B cell (primary cell): ENCODE data around the gene SLC30A2. TPM values are rescaled to one million over a fixed set of nuclear protein-coding genes. Genes with fewer than 3 reads are reported as not detected.

Source experiments
- ATAC-seq: fragments of 200-7000 bp; cut with Tn5 transposase; one replicate; pipeline ENCODE4 v1.10.0; 2021; ENCODE audit warnings: low read depth, mild to moderate bottlenecking, moderate number of reproducible peaks, moderate library complexity
- CTCF ChIA-PET: fragments of 350-600 bp; sonication (Branson Sonifier 250); formaldehyde crosslinking; loops from one replicate; lab custom pipeline; 2021; ENCODE audit warnings: antibody characterized with exemption, inconsistent platforms; lab: Charles Lee
- POLR2A ChIA-PET: fragments of 350-600 bp; sonication (Branson Sonifier 250); formaldehyde crosslinking; loops from one replicate; lab custom pipeline; 2021; ENCODE audit warnings: antibody characterized with exemption; lab: Charles Lee
- DNase-seq: peaks from one replicate; pipeline ENCODE4 v3.0.0; 2013
- H2AFZ ChIP-seq: 2 replicates; pipeline ENCODE4 v1.6.1; 2012; ENCODE audit warnings: mild to moderate bottlenecking, low read depth, low read length; ENCODE audit not compliant: insufficient read depth, poor library complexity, severe bottlenecking
- H3K27ac ChIP-seq, 2 donors: 1 replicate in 1 of 2; 2 replicates in 1 of 2; pipeline ENCODE4 v1.5.1; 2012 to 2013; ENCODE audit warnings: low read length in 2 of 2, mild to moderate bottlenecking in 2 of 2, moderate library complexity in 1 of 2
- H3K27me3 ChIP-seq, 4 experiments: fragments of 200-600 bp in 1 of 4; sonication (generic) in 1 of 4; replicated peaks in 1 of 4; 1 replicate in 2 of 4; 2 replicates in 2 of 4; pipeline versions ENCODE4 v1.6.1 to v1.7.0; 2013 to 2016; ENCODE audit warnings: low read length in 3 of 4, mild to moderate bottlenecking in 2 of 4, mixed read lengths in 1 of 4, moderate library complexity in 1 of 4; ENCODE audit not compliant: insufficient read depth in 4 of 4, control insufficient read depth in 3 of 4; ENCODE audit errors: control extremely low read depth in 1 of 4
- H3K36me3 ChIP-seq, 2 experiments: replicated peaks in 1 of 2; 1 replicate in 1 of 2; 2 replicates in 1 of 2; pipeline versions ENCODE4 v1.6.1 to v1.7.1; 2013; ENCODE audit warnings: low read length in 1 of 2; ENCODE audit not compliant: insufficient read depth in 2 of 2, control insufficient read depth in 1 of 2; ENCODE audit errors: control extremely low read depth in 1 of 2, extremely low read depth in 1 of 2
- H3K4me1 ChIP-seq, 2 donors: fragments of 200-600 bp in 1 of 2; sonication (generic) in 1 of 2; 1 replicate in 1 of 2; 2 replicates in 1 of 2; pipeline versions ENCODE4 v1.5.1 to v1.6.1; 2013 to 2017; ENCODE audit warnings: low read length in 2 of 2; ENCODE audit not compliant: control insufficient read depth in 2 of 2, insufficient read depth in 2 of 2
- H3K4me2 ChIP-seq: replicated peaks from 2 replicates; pipeline ENCODE3; 2012; ENCODE audit warnings: mild to moderate bottlenecking, low read depth, low read length; ENCODE audit not compliant: poor library complexity, severe bottlenecking
- H3K4me3 ChIP-seq, 5 experiments: fragments of 200-600 bp in 1 of 5; sonication (generic) in 1 of 5; 1 replicate in 3 of 5; 2 replicates in 2 of 5; pipeline versions ENCODE4 v1.5.1 to v1.7.0; 2011 to 2016; ENCODE audit warnings: low read length in 4 of 5, mild to moderate bottlenecking in 4 of 5, low read depth in 2 of 5, control low read depth in 1 of 5, moderate library complexity in 1 of 5; ENCODE audit not compliant: insufficient read depth in 1 of 5; ENCODE audit errors: control extremely low read depth in 1 of 5, extremely low read depth in 1 of 5
- H3K79me2 ChIP-seq: fragments of 200-600 bp; sonication (generic); one replicate; pipeline ENCODE4 v1.6.0; 2016; ENCODE audit warnings: low read length; ENCODE audit not compliant: control insufficient read depth, insufficient read depth
- H3K9ac ChIP-seq: fragments of 200-600 bp; sonication (generic); 2 replicates; pipeline ENCODE4 v1.6.1; 2017; ENCODE audit warnings: mild to moderate bottlenecking, low read length, moderate library complexity
- H3K9me3 ChIP-seq, 3 donors: one replicate each; pipeline versions ENCODE4 v1.6.1 to v1.7.1; 2013; ENCODE audit warnings: low read length in 2 of 3; ENCODE audit not compliant: control insufficient read depth in 2 of 3, insufficient read depth in 1 of 3; ENCODE audit errors: control extremely low read depth in 1 of 3
- H4K20me1 ChIP-seq: 2 replicates; pipeline ENCODE4 v1.6.0; 2012; ENCODE audit warnings: mild to moderate bottlenecking, low read length; ENCODE audit not compliant: insufficient read depth, control insufficient read depth, poor library complexity, severe bottlenecking
- H3K27ac Mint-ChIP-seq: one replicate; pipeline ENCODE4 v1.8.0; 2021; ENCODE audit warnings: mixed read lengths
- H3K27me3 Mint-ChIP-seq: one replicate; pipeline ENCODE4 v1.8.0; 2021; ENCODE audit warnings: mixed read lengths
- H3K4me1 Mint-ChIP-seq: one replicate; pipeline ENCODE4 v1.8.0; 2021; ENCODE audit warnings: mixed read lengths
- H3K4me3 Mint-ChIP-seq: one replicate; pipeline ENCODE4 v1.8.0; 2021; ENCODE audit warnings: mixed read lengths
- H3K9me3 Mint-ChIP-seq: one replicate; pipeline ENCODE4 v1.8.0; 2022; ENCODE audit warnings: mixed read lengths; ENCODE audit not compliant: insufficient read depth
- CTCF ChIP-seq: fragments of 200-600 bp; IDR thresholded peaks from one replicate; pipeline ENCODE4 v1.8.0; 2022; ENCODE audit warnings: antibody characterized with exemption, mild to moderate bottlenecking
- EZH2 ChIP-seq: IDR thresholded peaks from 2 replicates; pipeline ENCODE4 v1.6.1; 2012; ENCODE audit warnings: borderline replicate concordance, low read depth, mild to moderate bottlenecking, moderate library complexity, low read length; ENCODE audit not compliant: insufficient read depth, poor library complexity, severe bottlenecking
- WGBS: methylation state at CpG from one replicate; pipeline ENCODE4 v1.1.5; 2013; ENCODE audit warnings: missing lambda C conversion rate; ENCODE audit not compliant: insufficient coverage; 5-methylcytosine and 5-hydroxymethylcytosine counted together
- intact Hi-C: fragments of 100-400 bp; cut with micrococcal nuclease; formaldehyde crosslinking; loops from one replicate; pipeline ENCODE4 v1.10.0; 2022
- polyA plus RNA-seq: library from polyadenylated mRNA; depleted of rRNA; stranded (reverse); fragments of >200 nt; gene quantifications from 2 replicates; pipeline ENCODE4 v1.2.3, GENCODE V29; 2012
- total RNA-seq, 2 donors: library from RNA; stranded (reverse); fragments of 120-200 nt in 1 of 2; gene quantifications; 1 replicate in 1 of 2; 2 replicates in 1 of 2; pipeline versions ENCODE4 v1.2.3 to v1.2.4, GENCODE V29; 2013 to 2022

The SLC30A2 gene
- total and polyA plus RNA-seq, 2 donors (not counting 1 experiment from before 2014, with no cell fraction given) = not detected

GRCh38 chr1:26075421-26076144 lies 29.7 kb upstream of the SLC30A2 start:
- H3K4me1 ChIP-seq = no peaks in the 10 kb centered on the region
- no peaks in the 10 kb centered on the region for H4K20me1 ChIP-seq
- no peaks in the 10 kb centered on the region for H3K9me3 Mint-ChIP-seq
- ChIA-PET POLR2A (no interaction called here), CTCF (no interaction called here)
- no peak overlapping the region for H3K4me3 Mint-ChIP-seq
- H3K79me2 ChIP-seq = no peaks in the 10 kb centered on the region
- no peak overlapping the region for H3K4me3 ChIP-seq
- DNase-seq (no peak), ATAC-seq (no peak)
- 86% methylated on average over 1 of the region's 3 CpGs for WGBS
- intact Hi-C loops = no loop called here
- H2AFZ ChIP-seq = no peak overlapping the region
- no peak overlapping the region for H3K4me2 ChIP-seq
- peaks cover 43% of the 10 kb centered on the region for H3K27me3 Mint-ChIP-seq
- no peak overlapping the region for H3K27ac Mint-ChIP-seq
- no peaks in the 10 kb centered on the region for H3K4me1 Mint-ChIP-seq
- H3K9ac ChIP-seq = no peak overlapping the region
- H3K9me3 ChIP-seq = no peaks in the 10 kb centered on the region
- peaks cover 0 to 7% (median 3%) of the 10 kb centered on the region in 4 experiments for H3K27me3 ChIP-seq
- H3K27ac ChIP-seq = no peak overlapping the region
- H3K36me3 ChIP-seq = no peaks in the 10 kb centered on the region
- no peak for TF ChIP-seq CTCF
- TF ChIP-seq EZH2 = no peak

DNA sequence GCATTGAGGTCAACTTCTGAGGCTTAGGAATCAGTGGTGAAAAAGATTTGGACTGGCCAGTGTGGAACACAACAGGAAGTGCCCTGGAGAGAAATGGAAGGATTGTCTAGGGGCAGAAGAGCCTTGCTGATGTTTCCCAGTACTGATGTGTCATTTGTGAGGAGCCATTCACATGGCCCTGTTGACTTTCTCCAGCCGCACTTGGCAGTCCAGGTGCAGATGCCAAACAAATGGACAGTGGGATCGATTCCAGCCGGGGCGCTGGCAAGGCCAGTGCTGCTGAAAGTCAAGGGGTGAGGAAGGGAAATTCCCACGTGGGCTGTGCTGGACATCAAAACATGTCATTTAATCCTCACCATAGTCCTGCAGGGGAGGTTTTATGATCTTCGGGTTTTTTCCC lies 26.4 kb upstream of the SLC30A2 start:
- no peaks in the 10 kb centered on the region for H3K4me1 ChIP-seq
- Mint-ChIP-seq H3K4me3 (no peak overlapping the region), H3K9me3 (no peaks in the 10 kb centered on the region), H3K27ac (no peak overlapping the region), H3K4me1 (no peaks in the 10 kb centered on the region), H3K27me3 (peaks cover 39% of the 10 kb centered on the region)
- H3K4me2 ChIP-seq = no peak overlapping the region
- no peaks in the 10 kb centered on the region for H3K9me3 ChIP-seq
- no peaks in the 10 kb centered on the region for H4K20me1 ChIP-seq
- WGBS = 100% methylated on average over 1 of the region's 6 CpGs
- no peak overlapping the region for H2AFZ ChIP-seq
- DNase-seq (no peak), ATAC-seq (no peak)
- H3K36me3 ChIP-seq = no peaks in the 10 kb centered on the region
- intact Hi-C loops = no loop called here
- ChIA-PET POLR2A (no interaction called here), CTCF (interaction anchor here (0.6 kb wide), 1 partner anchor 29 kb away, joined by 3 read pairs; no protein-coding TSS in a partner anchor)
- H3K4me3 ChIP-seq = no peak overlapping the region
- H3K9ac ChIP-seq = no peak overlapping the region
- H3K27ac ChIP-seq = no peak overlapping the region
- H3K79me2 ChIP-seq = no peaks in the 10 kb centered on the region
- H3K27me3 ChIP-seq = peaks cover 0 to 7% (median 3%) of the 10 kb centered on the region in 4 experiments
- TF ChIP-seq EZH2 = no peak
